K562 (cell line): ENCODE data around the gene SLC25A21. TPM values are rescaled to one million over a fixed set of nuclear protein-coding genes. Genes with fewer than 3 reads are reported as not detected.
A peak's percentile ranks its signal among the peaks of the same experiment; 100 is the strongest.

Source experiments
- ATAC-seq: fragments of 200-7000 bp; cut with Tn5 transposase; 3 replicates; pipeline ENCODE4 v1.9.1; 2020; ENCODE audit warnings: moderate library complexity
- BruUV-seq: library from RNA; stranded (reverse); fragments of 400-500 nt; replicated peaks from 2 replicates; lab custom pipeline; 2021; lab: Mats Ljungman, UMichigan
- CTCF ChIA-PET: fragments of 300-600 bp; formaldehyde crosslinking; extraction: SDS; loops from one replicate; lab custom pipeline; 2021; ENCODE audit warnings: low intra/inter-chr PET ratio; lab: Yijun Ruan, JAX
- POLR2A ChIA-PET: fragments of 300-600, 350-650 bp; sonication (Branson Sonifier 250); formaldehyde crosslinking; extraction: SDS; loops from one replicate; lab custom pipeline; 2021; ENCODE audit warnings: antibody characterized with exemption, inconsistent platforms; lab: Yijun Ruan, JAX
- DNase-seq, 4 experiments: peaks; one replicate each; pipeline versions ENCODE4 v3.0.0 to v3.0.0-alpha.2; 2011 to 2018; ENCODE audit warnings: low spot score in 3 of 4, mixed read lengths in 3 of 4; ENCODE audit errors: extremely low read depth in 1 of 4
- FAIRE-seq: peaks from 2 replicates; lab custom pipeline; 2011; peaks lifted over from hg19 to GRCh38; lab: Jason Lieb, UNC
- H2AFZ ChIP-seq: 2 replicates; pipeline ENCODE4 v1.6.0; 2011; ENCODE audit warnings: low read depth, low read length, control low read depth, inconsistent platforms
- H3K27ac ChIP-seq: fragments of 200-600 bp; 3 replicates; pipeline ENCODE4 v1.8.0; 2011; ENCODE audit warnings: low read depth, mild to moderate bottlenecking, control low read depth, inconsistent platforms, low read length, moderate library complexity, mixed read lengths; ENCODE audit errors: extremely low read depth
- H3K27me3 ChIP-seq, 2 experiments: fragments of 300-600 bp in 1 of 2; 2 replicates in 1 of 2; 3 replicates in 1 of 2; pipeline versions ENCODE4 v1.6.0 to v1.8.0; 2011; ENCODE audit warnings: inconsistent platforms in 2 of 2, low read length in 2 of 2, mild to moderate bottlenecking in 1 of 2, mixed read lengths in 1 of 2, moderate library complexity in 1 of 2; ENCODE audit not compliant: control insufficient read depth in 2 of 2, insufficient read depth in 2 of 2
- H3K36me3 ChIP-seq: fragments of 300-600 bp; 3 replicates; pipeline ENCODE4 v1.8.0; 2011; ENCODE audit warnings: mild to moderate bottlenecking, low read length, inconsistent platforms; ENCODE audit not compliant: control insufficient read depth, insufficient read depth
- H3K4me1 ChIP-seq, 2 experiments: fragments of 200-600 bp in 1 of 2; replicated peaks in 1 of 2; 2 replicates in 1 of 2; 3 replicates in 1 of 2; pipeline versions ENCODE4 v1.5.1 to v1.8.0; 2011; ENCODE audit warnings: inconsistent platforms in 2 of 2, low read length in 2 of 2, mild to moderate bottlenecking in 1 of 2, mixed read lengths in 1 of 2, moderate library complexity in 1 of 2; ENCODE audit not compliant: control insufficient read depth in 2 of 2, insufficient read depth in 2 of 2
- H3K4me2 ChIP-seq: 2 replicates; pipeline ENCODE4 v1.6.1; 2011; ENCODE audit warnings: low read length, control low read depth, inconsistent platforms, mixed read lengths; ENCODE audit not compliant: insufficient read depth
- H3K4me3 ChIP-seq: fragments of 200-600 bp; sonication (generic), shearing (Covaris generic); 2 replicates; pipeline ENCODE4 v1.5.1; 2016; ENCODE audit warnings: control low read depth, inconsistent platforms
- H3K79me2 ChIP-seq: fragments of 200-600 bp; 3 replicates; pipeline ENCODE4 v1.8.0; 2011; ENCODE audit warnings: low read length, inconsistent platforms; ENCODE audit not compliant: control insufficient read depth, insufficient read depth
- H3K9ac ChIP-seq, 2 experiments: 2 replicates each; pipeline versions ENCODE4 v1.6.0 to v1.6.1; 2011; ENCODE audit warnings: low read depth in 2 of 2, low read length in 2 of 2, control low read depth in 1 of 2, inconsistent platforms in 1 of 2, mild to moderate bottlenecking in 1 of 2, mixed read lengths in 1 of 2; ENCODE audit not compliant: insufficient read depth in 1 of 2
- H3K9me1 ChIP-seq: one replicate; pipeline ENCODE4 v1.6.0; 2011; ENCODE audit warnings: inconsistent platforms, mild to moderate bottlenecking, low read length, moderate library complexity; ENCODE audit not compliant: control insufficient read depth, insufficient read depth
- H3K9me3 ChIP-seq: replicated peaks from 2 replicates; pipeline ENCODE4 v1.5.1; 2011; ENCODE audit warnings: low read depth, low read length, inconsistent platforms; ENCODE audit not compliant: control insufficient read depth, insufficient read depth
- H4K20me1 ChIP-seq: replicated peaks from 2 replicates; pipeline ENCODE4 v1.6.1; 2011; ENCODE audit warnings: low read length, inconsistent platforms, mixed read lengths; ENCODE audit not compliant: control insufficient read depth, insufficient read depth
- C11orf30 ChIP-seq: fragments of 450-650 bp; IDR thresholded peaks from 2 replicates; pipeline ENCODE4 v1.6.1; 2016; ENCODE audit warnings: low read depth, mild to moderate bottlenecking
- CREM ChIP-seq: IDR thresholded peaks from 2 replicates; pipeline ENCODE4 v1.6.1; 2014; ENCODE audit warnings: antibody characterized with exemption, low read depth
- FOSL1 ChIP-seq: fragments of 200-800 bp; sonication (Bioruptor generic); conservative IDR thresholded peaks from 2 replicates; pipeline ENCODE4 v1.6.1; 2016; ENCODE audit warnings: missing genetic modification characterization, missing compliant biosample characterization
- TFAP4 ChIP-seq: sonication (generic); formaldehyde crosslinking; IDR thresholded peaks from 2 replicates; pipeline ENCODE4 v1.8.0; 2022; ENCODE audit warnings: missing genetic modification reagents, mild to moderate bottlenecking, moderate library complexity, borderline replicate concordance
- YBX1 ChIP-seq: fragments of 450-650 bp; IDR thresholded peaks from 2 replicates; pipeline ENCODE4 v1.7.1; 2016; ENCODE audit warnings: mild to moderate bottlenecking
- ZNF316 ChIP-seq: fragments of 450-650 bp; IDR thresholded peaks from 2 replicates; pipeline ENCODE4 v1.6.1; 2016
- WGBS: fragments of 100-300 bp; shearing (Covaris generic); methylation state at CpG from one replicate; pipeline ENCODE4 v1.1.6; 2016; ENCODE audit warnings: low coverage, mixed read lengths; ENCODE audit not compliant: insufficient coverage; ENCODE audit errors: missing lambda C conversion rate; 5-methylcytosine and 5-hydroxymethylcytosine counted together
- in situ Hi-C: fragments of 300-500 bp; cut with MboI; formaldehyde crosslinking; loops from 4 replicates; pipeline ENCODE4 v1.15.0; 2018; ENCODE audit warnings: inconsistent platforms, mixed read lengths
- intact Hi-C: fragments of 100-400 bp; cut with micrococcal nuclease; formaldehyde crosslinking; loops from 2 replicates; pipeline ENCODE4 v1.14.2; 2022
- polyA plus RNA-seq, 8 experiments: library from polyadenylated mRNA; depleted of rRNA in 4 of 8; stranded (reverse) in 5 of 8; unstranded in 3 of 8; fragments of >200 nt; fragmentation: Nextera tagmentation in 2 of 8; fragmentation: Illumina TruSeq in 1 of 8; extraction: Ambion mirVana in 2 of 8; extraction: Trizol in 1 of 8; gene quantifications; 2 replicates each; pipeline versions ENCODE4 v1.2.1 to v1.2.3, GENCODE V29; 2011 to 2014; ENCODE audit warnings: inconsistent platforms in 1 of 8, missing spikeins in 1 of 8
- total RNA-seq, 7 experiments: library from RNA; depleted of rRNA in 6 of 7; stranded (reverse); fragments of >200 nt in 6 of 7; fragmentation: Illumina TruSeq in 2 of 7; extraction: Trizol in 2 of 7; gene quantifications; 2 replicates each; pipeline versions ENCODE4 v1.2.1 to v1.2.3, GENCODE V29; 2011 to 2021; ENCODE audit warnings: low replicate concordance in 1 of 7

SLC25A21 gene
- total and polyA plus RNA-seq, 9 of the 15 experiments (the other 6 are each of a cell fraction or from before 2014, with no cell fraction given): 15.2 to 46.7 (median 28.7) TPM

- ATAC-seq: no peak
- in situ Hi-C loops (no loop called here), intact Hi-C loops (no loop called here)
- H3K4me2 ChIP-seq: no peak overlapping the region
- no peaks in the 10 kb centered on the region for H3K9me1 ChIP-seq
- POLR2A ChIA-PET: no interaction called here
- H3K9me3 ChIP-seq: no peaks in the 10 kb centered on the region
- H3K27ac ChIP-seq: no peak overlapping the region
- no peaks in the 10 kb centered on the region; the same call in 2 of the 3 replicates for H3K79me2 ChIP-seq
- H3K9ac ChIP-seq: no peak overlapping the region
- TF ChIP-seq ZNF316 (peak; percentile 18; the same call in 1 of the 2 replicates), TFAP4 (CRISPR knock-in tag) (no peak), C11orf30 (0 out of 2 replicates have a peak, but pooled peaks have one; percentile 18)
- H4K20me1 ChIP-seq: no peaks in the 10 kb centered on the region
- H3K27me3 ChIP-seq: no peaks in the 10 kb centered on the region
- H2AFZ ChIP-seq: no peak overlapping the region
- no peak for FAIRE-seq
- CTCF ChIA-PET: no interaction called here
- WGBS: 53% methylated on average over 3 of the region's 3 CpGs
- DNase-seq: no peak
- BruUV-seq: no TSS peak
- no peaks in the 10 kb centered on the region for H3K36me3 ChIP-seq
- H3K4me1 ChIP-seq: no peaks in the 10 kb centered on the region; a peak in 2 of 5 replicates
- H3K4me3 ChIP-seq: no peak overlapping the region
These were observed 114.6 kb downstream of the SLC25A21 start for GRCh38 chr14:37057776-37058175.

GRCh38 chr14:37056473-37056872 is 115.9 kb downstream of the SLC25A21 start:
- H2AFZ ChIP-seq: no peak overlapping the region
- no peak overlapping the region for H3K4me3 ChIP-seq
- ATAC-seq (peak; percentile 57), DNase-seq (peak in 2 of 4 experiments; percentile 9 to 17), FAIRE-seq (no peak)
- POLR2A ChIA-PET: no interaction called here
- no peaks in the 10 kb centered on the region for H3K36me3 ChIP-seq
- no peaks in the 10 kb centered on the region for H3K9me1 ChIP-seq
- no peak overlapping the region for H3K9ac ChIP-seq
- WGBS: 0% methylated on average over 2 of the region's 3 CpGs
- H3K4me1 ChIP-seq: no peaks in the 10 kb centered on the region; a peak in 2 of 5 replicates
- no peak for TF ChIP-seq CREM
- TF ChIP-seq YBX1: no peak
- TF ChIP-seq FOSL1: 0 out of 2 replicates have a peak, but pooled peaks have one; percentile 14
- H3K27me3 ChIP-seq: no peaks in the 10 kb centered on the region
- 0 out of 2 replicates have a peak, but pooled peaks cover 3% of the 10 kb centered on the region for H4K20me1 ChIP-seq
- no peaks in the 10 kb centered on the region; the same call in 2 of the 3 replicates for H3K79me2 ChIP-seq
- H3K4me2 ChIP-seq: no peak overlapping the region
- H3K9me3 ChIP-seq: no peaks in the 10 kb centered on the region
- in situ Hi-C loops: no loop called here
- no peak overlapping the region for H3K27ac ChIP-seq
- CTCF ChIA-PET: no interaction called here
- BruUV-seq: no TSS peak
- intact Hi-C loops: no loop called here
